GM12878 (cell line): Measurements from ENCODE around the gene TMEM50A. TPM values are rescaled to one million over a fixed set of nuclear protein-coding genes. Genes with fewer than 3 reads are reported as not detected.
"Not testable (repeated sequence)": the region's sequence is repeated elsewhere in the genome, so short reads cannot be mapped to it uniquely, and the experiment has no call there.

Experiments
- ATAC-seq: fragments of 200-7000 bp; cut with Tn5 transposase; 3 replicates; pipeline ENCODE4 v1.9.1; 2020; ENCODE audit warnings: mild to moderate bottlenecking, moderate library complexity
- BruUV-seq: library from RNA; stranded (reverse); fragments of 400-500 nt; replicated peaks from 2 replicates; lab custom pipeline; 2021; lab: Mats Ljungman, UMichigan
- CTCF ChIA-PET: fragments of 300-600 bp; sonication (Branson Sonifier 250); formaldehyde crosslinking; extraction: SDS; loops from one replicate; lab custom pipeline; 2021; ENCODE audit warnings: inconsistent platforms; lab: Yijun Ruan, JAX
- POLR2A ChIA-PET: fragments of 350-600 bp; formaldehyde crosslinking; extraction: SDS; loops from one replicate; lab custom pipeline; 2021; ENCODE audit warnings: inconsistent platforms; lab: Charles Lee
- RAD21 ChIA-PET: fragments of 300-600 bp; sonication (Branson Sonifier 250); formaldehyde crosslinking; loops from one replicate; lab custom pipeline; 2023; ENCODE audit warnings: antibody characterized with exemption; ENCODE audit not compliant: unreplicated experiment; lab: Charles Lee
- SMC1A ChIA-PET: fragments of 300-600 bp; sonication (Branson Sonifier 250); formaldehyde crosslinking; loops from one replicate; lab custom pipeline; 2023; ENCODE audit not compliant: unreplicated experiment, uncharacterized antibody; lab: Charles Lee
- DNase-seq: peaks from one replicate; pipeline ENCODE4 v3.0.0-alpha.2; 2011; ENCODE audit warnings: low read depth, low spot score
- FAIRE-seq: peaks from 3 replicates; lab custom pipeline; 2011; peaks lifted over from hg19 to GRCh38; lab: Jason Lieb, UNC
- H2AFZ ChIP-seq: 2 replicates; pipeline ENCODE4 v1.6.0; 2011; ENCODE audit warnings: low read depth, low read length, control low read depth; ENCODE audit not compliant: control insufficient read depth
- H3K27ac ChIP-seq: 2 replicates; pipeline ENCODE4 v1.5.1; 2011; ENCODE audit warnings: control low read depth; ENCODE audit not compliant: control insufficient read depth, insufficient read depth
- H3K27me3 ChIP-seq, 2 experiments: replicated peaks in 1 of 2; 2 replicates each; pipeline versions ENCODE4 v1.6.0 to v1.6.1; 2011; ENCODE audit warnings: low read length in 1 of 2; ENCODE audit not compliant: control insufficient read depth in 2 of 2, insufficient read depth in 2 of 2
- H3K36me3 ChIP-seq, 2 experiments: 2 replicates each; pipeline ENCODE4 v1.5.1; 2011; ENCODE audit warnings: low read length in 1 of 2; ENCODE audit not compliant: control insufficient read depth in 2 of 2, insufficient read depth in 2 of 2
- H3K4me1 ChIP-seq: 2 replicates; pipeline ENCODE4 v1.6.1; 2011; ENCODE audit warnings: mild to moderate bottlenecking, low read length, moderate library complexity, mixed read lengths; ENCODE audit not compliant: control insufficient read depth, insufficient read depth
- H3K4me2 ChIP-seq: 2 replicates; pipeline ENCODE4 v1.6.0; 2011; ENCODE audit warnings: control low read depth; ENCODE audit not compliant: control insufficient read depth, insufficient read depth
- H3K4me3 ChIP-seq: fragments of 200-600 bp; sonication (generic); 2 replicates; pipeline ENCODE4 v1.5.1; 2016
- H3K79me2 ChIP-seq: 2 replicates; pipeline ENCODE4 v1.6.0; 2011; ENCODE audit warnings: low read length; ENCODE audit not compliant: control insufficient read depth, insufficient read depth
- H3K9ac ChIP-seq: 2 replicates; pipeline ENCODE4 v1.8.0; 2011; ENCODE audit warnings: low read length, control low read depth, mixed read lengths; ENCODE audit not compliant: control insufficient read depth, insufficient read depth
- H3K9me3 ChIP-seq: replicated peaks from 3 replicates; pipeline ENCODE4 v1.5.1; 2011; ENCODE audit warnings: mild to moderate bottlenecking, low read length; ENCODE audit not compliant: control insufficient read depth, insufficient read depth
- H4K20me1 ChIP-seq: 2 replicates; pipeline ENCODE4 v1.6.0; 2011; ENCODE audit not compliant: control insufficient read depth, insufficient read depth
- ASH2L ChIP-seq: fragments of 300-600, 200-600 bp; sonication (generic); IDR thresholded peaks from 2 replicates; pipeline ENCODE4 v1.6.1; 2017; ENCODE audit warnings: low read depth, mild to moderate bottlenecking, borderline replicate concordance
- KLF5 ChIP-seq: fragments of 450-650 bp; IDR thresholded peaks from 2 replicates; pipeline ENCODE4 v1.6.1; 2014; ENCODE audit warnings: mild to moderate bottlenecking; ENCODE audit not compliant: partially characterized antibody
- POLR2A ChIP-seq: IDR thresholded peaks from 2 replicates; pipeline ENCODE4 v1.6.1; 2011; ENCODE audit warnings: low read depth, mild to moderate bottlenecking, low read length
- POLR2AphosphoS5 ChIP-seq: IDR thresholded peaks from 2 replicates; pipeline ENCODE4 v1.6.1; 2011; ENCODE audit warnings: mild to moderate bottlenecking, low read length, inconsistent platforms
- WGBS: methylation state at CpG from one replicate; pipeline ENCODE4 v1.1.6; 2016; ENCODE audit warnings: low lambda C conversion rate; ENCODE audit not compliant: insufficient replicate concordance, insufficient coverage; ENCODE audit errors: missing lambda C conversion rate; 5-methylcytosine and 5-hydroxymethylcytosine counted together
- in situ Hi-C: fragments of 300-500 bp; cut with MboI; formaldehyde crosslinking; loops from 9 replicates; pipeline ENCODE4 v1.14.3; 2018; ENCODE audit warnings: mixed read lengths
- intact Hi-C: fragments of 100-400 bp; cut with micrococcal nuclease; formaldehyde crosslinking; loops from one replicate; pipeline ENCODE4 v1.14.2; 2022; ENCODE audit not compliant: unreplicated experiment
- polyA plus RNA-seq, 11 experiments: library from polyadenylated mRNA; depleted of rRNA in 4 of 11; unstranded in 6 of 11; stranded (reverse) in 5 of 11; fragments of >200 nt; fragmentation: Nextera tagmentation in 4 of 11; fragmentation: Illumina TruSeq in 1 of 11; extraction: Ambion mirVana in 4 of 11; extraction: Trizol in 1 of 11; gene quantifications; 1 replicate in 1 of 11; 2 replicates in 10 of 11; pipeline versions ENCODE4 v1.2.1 to v1.2.3, GENCODE V29; 2011 to 2016; ENCODE audit warnings: inconsistent platforms in 2 of 11, missing spikeins in 2 of 11, low read depth in 1 of 11
- total RNA-seq, 4 experiments: library from RNA; depleted of rRNA in 3 of 4; stranded (reverse); fragments of >200 nt in 3 of 4; fragmentation: Illumina TruSeq in 1 of 4; extraction: Trizol in 1 of 4; gene quantifications; 2 replicates each; pipeline versions ENCODE4 v1.2.1 to v1.2.3, GENCODE V29; 2013 to 2021
- TF ChIP-seq, protein P1 (sequence below): fragments of 450-650 bp; IDR thresholded peaks from 2 replicates; pipeline ENCODE4 v1.6.1; 2016; ENCODE audit warnings: mild to moderate bottlenecking

TMEM50A gene
- total and polyA plus RNA-seq, 10 of the 15 experiments (the other 5 are each of a cell fraction or from before 2014, with no cell fraction given): 23.5 to 148 (median 85.5) TPM

DNA sequence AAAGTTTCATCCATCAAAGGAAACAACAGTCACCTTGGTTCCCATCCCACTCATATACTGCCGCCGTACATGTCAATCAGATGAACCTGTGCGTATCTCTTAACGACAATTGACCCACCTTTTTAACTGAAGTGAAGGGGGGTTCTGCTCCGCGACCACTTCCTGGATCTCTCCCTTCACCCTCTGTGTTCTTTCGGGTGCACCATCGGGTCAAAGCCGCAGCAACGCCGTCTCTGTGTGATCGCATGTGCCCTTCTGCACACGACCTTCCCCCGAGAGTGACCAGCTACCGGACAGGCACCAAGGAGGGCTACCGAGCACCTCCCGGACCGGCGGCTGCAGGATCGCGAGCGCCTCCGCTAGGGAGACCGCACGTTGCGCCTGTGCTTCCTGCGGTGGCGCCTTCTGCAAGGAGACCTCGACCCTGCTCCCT, 1.2 kb upstream of the TMEM50A start (continued):
- TF ChIP-seq, protein P1, sequence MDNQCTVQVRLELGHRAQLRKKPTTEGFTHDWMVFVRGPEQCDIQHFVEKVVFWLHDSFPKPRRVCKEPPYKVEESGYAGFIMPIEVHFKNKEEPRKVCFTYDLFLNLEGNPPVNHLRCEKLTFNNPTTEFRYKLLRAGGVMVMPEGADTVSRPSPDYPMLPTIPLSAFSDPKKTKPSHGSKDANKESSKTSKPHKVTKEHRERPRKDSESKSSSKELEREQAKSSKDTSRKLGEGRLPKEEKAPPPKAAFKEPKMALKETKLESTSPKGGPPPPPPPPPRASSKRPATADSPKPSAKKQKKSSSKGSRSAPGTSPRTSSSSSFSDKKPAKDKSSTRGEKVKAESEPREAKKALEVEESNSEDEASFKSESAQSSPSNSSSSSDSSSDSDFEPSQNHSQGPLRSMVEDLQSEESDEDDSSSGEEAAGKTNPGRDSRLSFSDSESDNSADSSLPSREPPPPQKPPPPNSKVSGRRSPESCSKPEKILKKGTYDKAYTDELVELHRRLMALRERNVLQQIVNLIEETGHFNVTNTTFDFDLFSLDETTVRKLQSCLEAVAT: 0 out of 2 replicates have a peak, but pooled peaks have one; percentile 37
- peak; percentile 32; the same call in 1 of the 2 replicates for TF ChIP-seq POLR2A
- peak; percentile 30 for TF ChIP-seq KLF5

DNA sequence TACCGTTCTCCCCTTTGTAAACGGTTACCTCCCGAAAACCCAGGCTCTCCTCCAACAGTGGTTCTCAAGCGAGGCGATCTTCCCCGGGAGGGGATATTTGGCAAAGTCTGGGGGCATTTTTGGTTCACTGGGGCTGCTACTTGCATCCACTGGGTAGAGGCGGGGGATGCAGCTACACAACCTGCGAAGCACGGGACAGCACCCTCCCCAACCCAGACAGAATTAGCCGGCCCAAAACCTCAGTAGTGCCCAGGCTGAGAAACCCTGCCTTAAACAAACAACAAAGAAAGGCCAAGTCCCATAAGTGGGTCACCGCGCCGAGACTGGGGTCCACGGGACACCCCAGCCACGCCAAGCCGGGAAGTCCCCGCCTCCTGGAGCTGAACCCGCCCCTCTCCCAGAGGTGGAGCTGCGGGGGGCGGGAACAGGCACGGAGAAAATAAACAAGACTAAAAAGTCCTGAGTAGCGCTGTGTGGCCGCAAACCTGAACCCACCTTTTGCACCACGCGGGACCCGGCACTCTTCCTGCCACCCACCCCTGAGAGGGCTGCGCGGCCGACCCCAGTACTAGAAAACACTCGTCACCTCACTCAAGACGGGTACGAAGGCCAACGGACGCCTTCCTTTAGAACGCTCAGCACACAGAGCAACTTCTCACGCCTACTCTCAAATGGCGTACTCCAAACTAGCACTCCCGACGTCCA, 499 bp upstream of the TMEM50A start:
- H3K27ac ChIP-seq: peak overlapping the region; percentile 72
- H3K4me1 ChIP-seq, BruUV-seq, in situ Hi-C loops, H2AFZ ChIP-seq, CTCF ChIA-PET, H4K20me1 ChIP-seq, FAIRE-seq, SMC1A ChIA-PET, H3K36me3 ChIP-seq, H3K4me2 ChIP-seq, H3K27me3 ChIP-seq, H3K9me3 ChIP-seq, POLR2A ChIA-PET, DNase-seq, RAD21 ChIA-PET: not testable (repeated sequence)
- peak overlapping the region; percentile 72; the same call in 1 of the 2 replicates for H3K4me3 ChIP-seq
- intact Hi-C loops: loop anchor here (5.0 kb wide), 1 partner anchor 90 kb away; the partner anchor contains the start of gene RSRP1
- WGBS: under 1% methylated on average over 20 of the region's 39 CpGs
- H3K9ac ChIP-seq: peak overlapping the region; percentile 44; the same call in 1 of the 2 replicates
- TF ChIP-seq POLR2AphosphoS5: peak; percentile 54; the same call in 1 of the 2 replicates
- TF ChIP-seq ASH2L: 0 out of 2 replicates have a peak, but pooled peaks have one; percentile 4
- peak; percentile 75 for ATAC-seq
- H3K79me2 ChIP-seq: peaks cover 48% of the 10 kb centered on the region
